KOPT-K1 (cell line): ENCODE measurements around the gene NAALADL2.
A peak's percentile ranks its signal among the peaks of the same experiment; 100 is the strongest.
"Not testable (repeated sequence)": the region's sequence is repeated elsewhere in the genome, so short reads cannot be mapped to it uniquely, and the experiment has no call there.

Source experiments
- H3K27ac ChIP-seq: fragments of 200-600 bp; sonication (generic); 2 replicates; pipeline ENCODE4 v1.5.1; 2016; ENCODE audit warnings: antibody characterized with exemption, mild to moderate bottlenecking, low read depth, low read length; ENCODE audit not compliant: poor library complexity, severe bottlenecking
- H3K36me3 ChIP-seq: fragments of 200-600 bp; sonication (generic); 2 replicates; pipeline ENCODE4 v1.5.1; 2017; ENCODE audit warnings: antibody characterized with exemption, mild to moderate bottlenecking, low read length, moderate library complexity; ENCODE audit not compliant: insufficient read depth
- H3K9me3 ChIP-seq: fragments of 200-600 bp; sonication (generic); 2 replicates; pipeline ENCODE4 v1.5.1; 2017; ENCODE audit warnings: antibody characterized with exemption, low read length, mild to moderate bottlenecking; ENCODE audit not compliant: insufficient read depth, poor library complexity, severe bottlenecking

NAALADL2 gene

DNA sequence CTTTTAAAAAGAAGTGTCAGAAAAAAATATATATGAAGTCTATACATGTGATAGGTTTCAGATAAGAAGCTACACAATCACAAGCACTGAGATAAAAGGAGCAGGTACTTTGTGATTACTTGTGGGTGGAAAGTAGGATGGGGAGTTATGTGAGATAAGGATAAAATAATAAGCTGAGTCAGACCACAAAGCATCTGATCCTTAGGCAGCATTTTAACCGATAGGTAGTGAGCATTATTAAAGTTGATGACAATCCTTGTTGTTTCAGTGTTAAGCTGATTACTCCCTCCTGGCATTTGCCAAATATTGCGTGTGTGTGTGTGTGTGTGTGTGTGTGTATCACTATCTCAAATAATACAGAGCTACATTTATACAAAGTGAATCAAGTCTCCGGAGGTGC, 483.1 kb downstream of the NAALADL2 start:
- no peaks in the 10 kb centered on the region for H3K9me3 ChIP-seq
- no peak overlapping the region for H3K27ac ChIP-seq
- H3K36me3 ChIP-seq = no peaks in the 10 kb centered on the region

- Histone ChIP-seq H3K9me3 (no peaks in the 10 kb centered on the region), H3K36me3 (no peaks in the 10 kb centered on the region), H3K27ac (no peak overlapping the region)
Measured at GRCh38 chr3:175343946-175344345, 484.8 kb downstream of the NAALADL2 start.

DNA sequence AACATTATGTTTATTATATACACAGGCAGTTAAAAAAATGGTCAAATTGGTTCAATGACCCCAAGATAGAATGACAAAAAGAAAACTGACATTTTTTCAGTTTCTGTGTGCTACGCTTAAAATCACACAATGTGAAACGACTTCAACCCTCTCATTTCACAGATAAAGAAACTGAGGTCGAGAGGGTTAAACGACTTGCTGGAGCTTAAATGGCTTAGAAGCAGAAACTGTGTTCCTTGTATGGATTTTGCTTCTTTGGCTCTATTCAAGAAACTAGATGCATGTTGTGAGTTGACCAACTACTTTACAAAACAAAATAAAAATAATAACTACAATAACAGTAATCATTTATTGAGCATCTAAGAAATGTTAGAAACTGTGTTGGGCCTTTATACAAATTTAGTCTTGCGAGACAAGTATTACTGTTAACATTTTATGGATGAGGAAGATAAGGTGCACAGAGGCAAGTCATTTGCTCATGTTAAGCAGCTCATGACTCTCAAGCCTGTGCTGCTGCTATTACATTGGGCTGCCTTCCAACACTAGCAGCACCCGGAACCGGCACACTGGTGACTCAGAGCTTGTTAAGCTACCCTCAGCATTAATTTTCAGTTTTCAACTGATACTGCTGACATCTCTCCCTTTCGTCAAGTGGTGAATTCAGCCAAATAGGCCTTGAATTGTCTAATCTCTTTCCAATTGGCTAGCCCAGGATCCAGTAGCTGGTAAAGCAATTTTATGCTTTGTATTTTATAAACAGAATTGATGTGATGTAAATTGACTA, 487.6 kb downstream of the NAALADL2 start:
- Histone ChIP-seq H3K9me3 (no peaks in the 10 kb centered on the region), H3K36me3 (no peaks in the 10 kb centered on the region), H3K27ac (no peak overlapping the region)

DNA sequence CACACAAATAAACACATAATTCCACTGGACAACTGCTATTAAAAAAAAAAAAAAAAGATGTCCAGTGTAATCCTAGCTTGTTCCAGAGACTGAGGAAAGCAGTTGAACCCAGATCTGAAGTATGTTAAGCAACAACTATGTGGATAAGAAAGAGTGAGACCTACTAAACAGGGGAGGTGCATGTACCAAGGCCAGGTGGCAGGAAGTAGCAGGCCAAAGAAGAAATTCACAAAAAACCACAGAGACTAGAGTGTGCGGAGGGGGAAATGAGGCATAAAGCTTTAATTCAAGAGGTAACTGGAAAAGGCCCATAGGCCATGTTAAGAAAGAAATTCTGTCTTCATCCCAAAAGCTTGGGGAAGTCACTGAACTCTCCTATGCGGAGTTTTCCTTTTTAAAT, 490.0 kb downstream of the NAALADL2 start:
- Histone ChIP-seq H3K36me3 (no peaks in the 10 kb centered on the region), H3K9me3 (no peaks in the 10 kb centered on the region), H3K27ac (peak overlapping the region; percentile 36)

GRCh38 chr3:175355801-175356335, 496.7 kb downstream of the NAALADL2 start:
- no peaks in the 10 kb centered on the region for H3K9me3 ChIP-seq
- H3K36me3 ChIP-seq = no peaks in the 10 kb centered on the region
- no peak overlapping the region for H3K27ac ChIP-seq

- no peaks in the 10 kb centered on the region for H3K9me3 ChIP-seq
- H3K27ac ChIP-seq = no peak overlapping the region
- no peaks in the 10 kb centered on the region for H3K36me3 ChIP-seq
Measured at GRCh38 chr3:175356899-175357324, 497.8 kb downstream of the NAALADL2 start.

- H3K27ac ChIP-seq = no peak overlapping the region
Measured at GRCh38 chr3:175357758-175358157, 498.6 kb downstream of the NAALADL2 start.

DNA sequence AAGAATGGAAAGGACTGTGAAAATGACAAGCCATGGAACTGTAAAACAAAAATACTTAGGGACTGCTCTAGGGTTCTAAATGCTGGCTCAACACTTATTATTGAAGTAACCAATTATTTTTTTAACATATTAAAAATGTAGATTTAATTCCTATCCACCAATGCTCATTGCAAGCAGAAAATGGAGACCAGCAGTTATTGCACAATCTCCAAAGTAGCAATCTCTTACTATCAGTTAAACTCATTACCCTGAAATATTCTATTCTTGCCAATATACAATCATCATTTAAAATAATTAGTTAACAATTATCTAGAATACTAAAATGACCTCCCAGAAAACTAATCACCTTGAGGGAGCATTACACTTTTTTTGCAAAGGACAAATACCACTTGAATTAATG, 499.8 kb downstream of the NAALADL2 start:
- Histone ChIP-seq H3K36me3 (no peaks in the 10 kb centered on the region), H3K9me3 (no peaks in the 10 kb centered on the region), H3K27ac (no peak overlapping the region)

More at GRCh38 chr3:175357758-175358157, 498.6 kb downstream of the NAALADL2 start:
- Histone ChIP-seq H3K36me3 (no peaks in the 10 kb centered on the region), H3K9me3 (no peaks in the 10 kb centered on the region)

DNA sequence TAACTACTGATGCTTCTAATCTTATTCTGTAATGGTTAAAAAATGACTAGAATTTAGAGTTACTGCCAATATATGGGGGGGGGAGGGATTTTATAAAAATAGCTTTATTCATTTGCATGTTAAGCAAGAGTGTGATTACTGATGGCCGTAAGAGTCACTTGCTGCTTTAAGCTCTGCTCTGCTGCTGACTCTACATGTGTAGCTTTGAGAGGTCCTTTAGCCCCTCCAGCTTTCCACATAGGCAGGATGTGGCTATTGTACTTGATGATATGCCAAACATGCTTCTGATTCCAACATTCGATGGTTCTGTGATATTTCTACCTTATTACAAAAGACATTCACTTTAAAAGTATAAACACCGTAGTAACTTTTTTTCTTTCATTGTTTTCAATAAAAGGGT, 511.3 kb downstream of the NAALADL2 start:
- not testable (repeated sequence) for H3K9me3 ChIP-seq, H3K36me3 ChIP-seq, H3K27ac ChIP-seq

DNA sequence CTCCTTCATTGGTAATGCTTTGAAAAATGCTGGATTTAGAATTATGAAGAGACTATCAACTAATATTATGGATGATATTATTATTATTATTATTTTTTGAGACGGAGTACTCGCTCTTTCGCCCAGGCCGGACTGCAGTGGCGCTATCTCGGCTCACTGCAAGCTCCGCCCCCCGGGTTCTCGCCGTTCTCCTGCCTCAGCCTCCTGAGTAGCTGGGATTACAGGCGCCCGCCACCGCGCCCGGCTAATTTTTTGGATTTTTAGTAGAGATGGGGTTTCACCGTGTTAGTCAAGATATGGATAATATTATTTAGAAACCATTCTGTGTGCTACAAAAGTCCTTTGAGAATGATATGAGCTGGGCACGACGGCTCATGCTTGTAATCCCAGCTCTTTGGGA, 512.1 kb downstream of the NAALADL2 start:
- H3K27ac ChIP-seq, H3K9me3 ChIP-seq, H3K36me3 ChIP-seq: not testable (repeated sequence)

DNA sequence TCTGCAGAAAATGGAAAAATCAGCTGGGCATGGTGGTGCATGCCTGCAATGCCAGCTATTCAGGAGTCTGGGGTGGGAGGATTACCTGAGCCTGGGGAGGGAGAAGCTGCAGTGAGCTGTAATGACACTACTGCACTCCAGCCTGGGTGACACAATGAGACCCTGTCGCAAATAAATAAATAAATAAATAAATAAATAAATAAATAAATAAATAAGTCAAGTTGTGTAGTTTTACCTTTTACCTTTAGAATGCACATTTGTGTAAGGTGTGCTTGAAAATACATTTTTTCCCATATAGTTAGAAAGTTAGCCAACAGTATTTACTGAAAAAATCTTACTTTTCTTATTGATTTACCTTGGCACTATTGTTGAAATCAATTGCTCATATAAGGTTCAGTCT, 515.6 kb downstream of the NAALADL2 start:
- Histone ChIP-seq H3K36me3 (no peaks in the 10 kb centered on the region), H3K27ac (no peak overlapping the region), H3K9me3 (no peaks in the 10 kb centered on the region)

DNA sequence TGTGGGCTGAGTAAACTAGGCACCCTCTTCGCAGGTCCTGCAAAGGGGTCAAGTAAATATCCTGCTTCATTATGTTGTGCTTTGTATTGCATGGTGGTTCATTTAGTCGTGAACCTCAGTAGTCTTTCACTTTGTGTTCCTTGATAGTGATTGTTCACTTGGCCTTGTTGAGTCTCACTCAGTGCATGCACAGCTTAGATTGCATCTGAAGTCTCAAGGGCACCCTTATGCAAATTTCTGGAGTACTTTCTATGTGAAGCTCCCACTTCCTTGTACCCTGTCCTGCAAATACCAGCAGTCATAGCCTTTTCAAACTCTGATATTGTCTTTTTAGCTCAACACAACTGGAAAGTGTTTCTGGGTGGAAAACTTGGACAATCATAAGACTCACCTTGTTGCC, 519.2 kb downstream of the NAALADL2 start:
- H3K27ac ChIP-seq = no peak overlapping the region

DNA sequence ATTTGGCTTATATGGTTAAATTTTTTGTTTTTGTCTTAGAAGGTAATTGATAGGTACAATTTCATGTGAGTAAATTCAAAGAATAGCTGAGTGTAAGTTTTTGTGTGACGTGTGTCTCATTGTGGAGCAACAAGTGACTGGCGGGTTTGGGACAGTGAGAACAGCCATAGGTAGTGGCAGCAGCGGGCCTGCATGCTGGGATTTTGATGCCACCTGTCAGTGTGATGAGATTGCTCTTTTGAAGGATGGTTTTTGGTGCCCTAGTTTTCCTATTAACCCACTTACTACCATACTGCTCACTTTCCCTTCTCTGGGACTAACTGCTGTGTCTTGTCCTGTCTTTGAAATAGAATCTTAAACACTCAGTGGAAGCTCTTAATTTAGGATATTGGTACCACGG, 522.6 kb downstream of the NAALADL2 start:
- no peak overlapping the region for H3K27ac ChIP-seq
- H3K9me3 ChIP-seq = no peaks in the 10 kb centered on the region
- no peaks in the 10 kb centered on the region for H3K36me3 ChIP-seq

More for the DNA sequence above, 519.2 kb downstream of the NAALADL2 start:
- H3K9me3 ChIP-seq = no peaks in the 10 kb centered on the region
- no peaks in the 10 kb centered on the region for H3K36me3 ChIP-seq

GRCh38 chr3:175383371-175383770, 524.2 kb downstream of the NAALADL2 start:
- H3K36me3 ChIP-seq = no peaks in the 10 kb centered on the region
- H3K27ac ChIP-seq = no peak overlapping the region

DNA sequence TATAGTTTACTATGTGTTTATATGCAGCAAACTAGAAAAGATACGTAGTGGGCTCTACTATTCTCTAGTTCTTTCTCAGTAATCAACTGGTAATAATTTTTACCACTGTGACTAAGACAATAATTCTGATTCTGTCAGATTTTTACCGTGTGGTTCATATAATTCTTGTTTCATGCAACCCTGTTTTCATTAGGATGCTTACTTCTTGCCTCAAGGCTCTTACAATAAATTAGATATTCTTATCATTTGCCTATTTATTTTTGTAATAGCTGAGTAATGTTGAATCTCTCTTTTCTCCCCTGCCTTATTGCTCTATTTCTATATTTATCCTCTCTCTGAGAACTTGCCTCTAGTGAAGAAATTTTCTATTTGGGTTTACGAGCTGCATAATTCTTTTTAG, 524.7 kb downstream of the NAALADL2 start:
- Histone ChIP-seq H3K9me3 (no peaks in the 10 kb centered on the region), H3K36me3 (no peaks in the 10 kb centered on the region), H3K27ac (no peak overlapping the region)

More at GRCh38 chr3:175383371-175383770, 524.2 kb downstream of the NAALADL2 start:
- no peaks in the 10 kb centered on the region for H3K9me3 ChIP-seq

DNA sequence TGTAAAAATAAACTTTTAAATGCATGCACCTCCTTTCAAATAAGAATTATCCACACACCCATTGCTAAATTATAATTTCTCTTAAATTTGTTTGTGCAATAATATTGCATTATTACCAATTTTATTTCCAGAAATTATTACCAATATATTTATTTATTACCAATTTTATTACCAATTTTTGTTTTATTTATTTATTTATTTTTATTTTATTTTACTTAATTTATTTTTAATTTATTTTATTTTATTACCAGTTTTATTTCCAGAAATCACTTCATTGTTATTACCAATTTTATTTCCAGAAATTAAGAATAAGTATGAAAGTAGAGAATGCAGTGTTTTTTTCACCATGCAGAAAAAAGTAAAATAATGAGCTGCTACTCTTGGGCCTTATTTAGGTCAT, 525.4 kb downstream of the NAALADL2 start:
- Histone ChIP-seq H3K36me3 (no peaks in the 10 kb centered on the region), H3K9me3 (no peaks in the 10 kb centered on the region), H3K27ac (no peak overlapping the region)
